Loucy (cell line): ENCODE results near the gene GNA15.

ENCODE experiments used
- H2AFZ ChIP-seq: fragments of 200-600 bp; sonication (generic); 2 replicates; pipeline ENCODE4 v1.6.0; 2016; ENCODE audit warnings: antibody characterized with exemption, mild to moderate bottlenecking, low read length, moderate library complexity
- H3F3A ChIP-seq: fragments of 200-600 bp; 2 replicates; pipeline ENCODE4 v1.6.0; 2016; ENCODE audit warnings: antibody characterized with exemption, low read depth, mild to moderate bottlenecking
- H3K27me3 ChIP-seq: fragments of 200-600 bp; sonication (generic); 2 replicates; pipeline ENCODE4 v1.6.1; 2014; ENCODE audit warnings: low read length, mild to moderate bottlenecking; ENCODE audit not compliant: insufficient read depth, poor library complexity, severe bottlenecking
- H3K36me3 ChIP-seq: fragments of 200-600 bp; sonication (generic); 2 replicates; pipeline ENCODE4 v1.6.1; 2016; ENCODE audit warnings: low read length; ENCODE audit not compliant: insufficient read depth
- H3K4me1 ChIP-seq: fragments of 200-600 bp; sonication (generic); 2 replicates; pipeline ENCODE4 v1.5.1; 2014; ENCODE audit warnings: low read length, mild to moderate bottlenecking; ENCODE audit not compliant: insufficient read depth, poor library complexity, severe bottlenecking
- H3K4me2 ChIP-seq: fragments of 200-600 bp; sonication (generic); 2 replicates; pipeline ENCODE4 v1.6.0; 2014; ENCODE audit warnings: antibody characterized with exemption, low read length, low read depth, mild to moderate bottlenecking; ENCODE audit not compliant: poor library complexity, severe bottlenecking
- H3K4me3 ChIP-seq: fragments of 200-600 bp; sonication (generic); 2 replicates; pipeline ENCODE4 v1.5.1; 2014; ENCODE audit warnings: low read length, mild to moderate bottlenecking, mixed read lengths; ENCODE audit not compliant: poor library complexity, severe bottlenecking
- H3K79me2 ChIP-seq: fragments of 200-600 bp; sonication (generic); 2 replicates; pipeline ENCODE4 v1.6.1; 2014; ENCODE audit warnings: low read length; ENCODE audit not compliant: insufficient read depth
- H3K9ac ChIP-seq: fragments of 200-600 bp; sonication (generic); 2 replicates; pipeline ENCODE4 v1.6.0; 2014; ENCODE audit warnings: mild to moderate bottlenecking, low read depth, low read length, moderate library complexity; ENCODE audit not compliant: poor library complexity, severe bottlenecking
- H3K9me2 ChIP-seq: fragments of 200-600 bp; sonication (generic); replicated peaks from 2 replicates; pipeline ENCODE4 v1.6.1; 2016; ENCODE audit warnings: low read depth, low read length, mixed read lengths
- H3K9me3 ChIP-seq: fragments of 200-600 bp; sonication (generic); 2 replicates; pipeline ENCODE4 v1.6.1; 2014; ENCODE audit warnings: mild to moderate bottlenecking, antibody characterized with exemption, low read length, low read depth; ENCODE audit not compliant: insufficient read depth
- H4K20me1 ChIP-seq: fragments of 200-600 bp; sonication (generic); 2 replicates; pipeline ENCODE4 v1.6.0; 2014; ENCODE audit warnings: antibody characterized with exemption, low read length, mild to moderate bottlenecking; ENCODE audit not compliant: insufficient read depth, poor library complexity, severe bottlenecking
- CTCF ChIP-seq: fragments of 200-600 bp; sonication (generic); conservative IDR thresholded peaks from 2 replicates; pipeline ENCODE4 v1.5.1; 2014; ENCODE audit warnings: mild to moderate bottlenecking, antibody characterized with exemption, low read length
- EZH2phosphoT487 ChIP-seq: fragments of 200-600 bp; IDR thresholded peaks from 2 replicates; pipeline ENCODE4 v1.6.1; 2018; ENCODE audit warnings: antibody characterized with exemption, mild to moderate bottlenecking, moderate library complexity, borderline replicate concordance

Gene GNA15

GRCh38 chr19:3105641-3106508 lies 30.0 kb upstream of the GNA15 start:
- no peaks in the 10 kb centered on the region for H4K20me1 ChIP-seq
- TF ChIP-seq CTCF = no peak
- no peak for TF ChIP-seq EZH2phosphoT487

DNA sequence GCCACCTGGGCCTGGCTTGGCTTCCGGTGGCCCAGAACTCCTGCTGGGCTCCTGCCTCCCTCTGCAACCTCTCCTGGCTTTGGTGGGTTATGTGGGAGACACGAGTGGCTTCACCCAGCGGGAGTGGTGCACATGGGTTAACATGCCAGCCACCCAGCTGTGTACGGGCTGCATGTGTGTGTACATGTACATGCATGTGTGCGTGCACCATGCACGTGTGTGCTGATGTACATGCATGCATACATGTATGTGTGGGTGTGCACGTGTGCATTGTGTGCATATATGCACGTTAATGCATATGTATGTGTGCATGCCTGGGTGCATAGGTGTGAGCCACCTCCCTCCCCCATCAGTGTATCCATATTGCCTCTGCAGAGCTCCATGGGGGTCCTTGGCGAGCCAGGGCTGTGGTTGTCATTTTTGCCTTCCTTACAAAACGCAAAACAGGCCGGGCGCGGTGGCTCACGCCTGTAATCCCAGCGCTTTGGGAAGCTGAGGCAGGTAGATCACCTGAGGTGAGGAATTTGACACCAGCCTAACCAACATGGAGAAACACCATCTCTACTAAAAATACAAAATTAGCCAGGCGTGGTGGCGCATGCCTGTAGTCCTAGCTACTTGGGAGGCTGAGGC lies 29.2 kb upstream of the GNA15 start:
- no peaks in the 10 kb centered on the region for H3K36me3 ChIP-seq
- H3F3A ChIP-seq = no peaks in the 10 kb centered on the region
- TF ChIP-seq CTCF = no peak
- no peak for TF ChIP-seq EZH2phosphoT487
- H3K9ac ChIP-seq = no peak overlapping the region
- H2AFZ ChIP-seq = no peak overlapping the region
- no peaks in the 10 kb centered on the region for H4K20me1 ChIP-seq
- no peak overlapping the region for H3K4me3 ChIP-seq
- peaks cover 3% of the 10 kb centered on the region for H3K4me1 ChIP-seq
- H3K9me2 ChIP-seq = no peaks in the 10 kb centered on the region
- H3K79me2 ChIP-seq = no peaks in the 10 kb centered on the region; the same call in 1 of the 2 replicates
- no peaks in the 10 kb centered on the region for H3K9me3 ChIP-seq
- H3K4me2 ChIP-seq = no peak overlapping the region
- H3K27me3 ChIP-seq = no peaks in the 10 kb centered on the region

More at GRCh38 chr19:3105641-3106508, 30.0 kb upstream of the GNA15 start:
- Histone ChIP-seq H3K9me3 (no peaks in the 10 kb centered on the region), H3K36me3 (no peaks in the 10 kb centered on the region), H3K4me2 (no peak overlapping the region), H3K9ac (no peak overlapping the region), H2AFZ (no peak overlapping the region), H3F3A (no peaks in the 10 kb centered on the region), H3K9me2 (no peaks in the 10 kb centered on the region), H3K4me3 (no peak overlapping the region), H3K79me2 (no peaks in the 10 kb centered on the region; the same call in 1 of the 2 replicates), H3K27me3 (no peaks in the 10 kb centered on the region), H3K4me1 (peaks cover 3% of the 10 kb centered on the region)

DNA sequence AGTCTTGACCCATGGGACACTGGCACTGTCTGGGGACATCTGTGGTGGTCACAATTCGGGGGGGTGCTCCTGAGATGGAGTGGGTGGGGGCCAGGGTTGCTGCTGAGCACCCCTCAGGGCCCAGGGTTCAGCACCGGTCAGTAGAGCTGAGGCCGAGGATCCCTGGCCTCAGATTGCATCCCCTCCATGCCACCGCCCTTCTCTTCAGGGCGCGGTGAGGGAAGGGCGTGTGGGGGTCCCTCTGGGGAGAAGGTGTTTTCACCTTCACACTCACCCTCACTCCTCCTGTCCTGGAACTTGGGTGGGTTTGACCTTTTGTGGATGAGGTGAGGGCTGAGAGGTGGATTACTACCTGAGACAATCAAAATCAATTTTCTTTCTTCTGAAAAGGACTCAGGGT lies 28.2 kb upstream of the GNA15 start:
- Histone ChIP-seq H4K20me1 (no peaks in the 10 kb centered on the region), H3K9ac (no peak overlapping the region), H3K9me2 (no peaks in the 10 kb centered on the region), H2AFZ (no peak overlapping the region), H3K4me3 (no peak overlapping the region), H3F3A (no peaks in the 10 kb centered on the region), H3K27me3 (no peaks in the 10 kb centered on the region), H3K36me3 (no peaks in the 10 kb centered on the region), H3K4me2 (no peak overlapping the region), H3K4me1 (peaks cover 3% of the 10 kb centered on the region), H3K79me2 (no peaks in the 10 kb centered on the region; the same call in 1 of the 2 replicates), H3K9me3 (no peaks in the 10 kb centered on the region)
- no peak for TF ChIP-seq CTCF
- TF ChIP-seq EZH2phosphoT487 = no peak
